SK-N-MC (cell line): ENCODE measurements around the gene RAB29.

Experiments used
- EZH2 ChIP-seq: fragments of 200-600 bp; sonication (generic); IDR thresholded peaks from one replicate; pipeline ENCODE4 v1.6.1; 2017; ENCODE audit warnings: antibody characterized with exemption
- POLR2AphosphoS5 ChIP-seq: IDR thresholded peaks from 2 replicates; pipeline ENCODE4 v1.6.1; 2012; ENCODE audit warnings: mild to moderate bottlenecking, low read depth, low read length, borderline replicate concordance

DNA sequence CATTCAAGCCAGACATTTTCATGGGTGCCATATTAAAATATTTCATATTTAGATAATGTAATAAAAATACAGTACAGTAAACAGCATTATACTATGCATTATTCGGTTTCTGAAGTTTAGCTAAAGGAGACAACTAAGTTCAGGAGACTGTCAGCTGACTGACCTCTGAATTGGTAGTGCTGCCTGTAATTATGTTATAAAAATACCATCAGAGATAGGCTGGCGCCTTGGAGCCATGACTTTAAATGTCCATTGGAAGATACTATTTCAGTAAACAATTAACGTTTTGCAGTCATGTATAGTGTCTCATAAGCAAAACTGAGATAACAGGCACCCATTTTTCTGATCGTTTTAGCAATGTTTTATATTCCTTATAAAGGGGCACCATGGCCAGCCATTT, 11.3 kb upstream of the RAB29 start:
- TF ChIP-seq EZH2 = no peak
- TF ChIP-seq POLR2AphosphoS5 = no peak
